Astrocyte (in vitro differentiated cells and primary cell): Measurements from ENCODE around the gene DTWD2. TPM values are rescaled to one million over a fixed set of nuclear protein-coding genes. Genes with fewer than 3 reads are reported as not detected.

Experiments used
- DNase-seq: peaks from one replicate; pipeline ENCODE4 v3.0.0-alpha.2; 2010; ENCODE audit warnings: low read depth
- FAIRE-seq: peaks from 2 replicates; lab custom pipeline; 2011; peaks lifted over from hg19 to GRCh38; lab: Jason Lieb, UNC
- H2AFZ ChIP-seq: 2 replicates; pipeline ENCODE4 v1.6.0; 2012; ENCODE audit warnings: low read depth, low read length, inconsistent platforms
- H3K27ac ChIP-seq: 2 replicates; pipeline ENCODE4 v1.5.1; 2011; ENCODE audit warnings: low read depth, low read length, inconsistent platforms
- H3K27me3 ChIP-seq: 2 replicates; pipeline ENCODE4 v1.6.0; 2011; ENCODE audit warnings: low read length, inconsistent platforms; ENCODE audit not compliant: insufficient read depth
- H3K36me3 ChIP-seq: 2 replicates; pipeline ENCODE4 v1.5.1; 2011; ENCODE audit warnings: low read length, inconsistent platforms; ENCODE audit not compliant: insufficient read depth
- H3K4me1 ChIP-seq: 2 replicates; pipeline ENCODE4 v1.5.1; 2011; ENCODE audit warnings: low read length, inconsistent platforms; ENCODE audit not compliant: insufficient read depth
- H3K4me2 ChIP-seq: 2 replicates; pipeline ENCODE4 v1.6.0; 2012; ENCODE audit warnings: low read length, inconsistent platforms
- H3K4me3 ChIP-seq: 2 replicates; pipeline ENCODE4 v1.5.1; 2011; ENCODE audit warnings: low read depth, mild to moderate bottlenecking, low read length, inconsistent platforms; ENCODE audit not compliant: insufficient read depth
- H3K79me2 ChIP-seq: 2 replicates; pipeline ENCODE4 v1.6.0; 2012; ENCODE audit warnings: mild to moderate bottlenecking, low read length, inconsistent platforms; ENCODE audit not compliant: insufficient read depth
- H3K9ac ChIP-seq: 2 replicates; pipeline ENCODE4 v1.6.0; 2012; ENCODE audit warnings: mild to moderate bottlenecking, low read length, inconsistent platforms
- H3K9me3 ChIP-seq: 2 replicates; pipeline ENCODE4 v1.5.1; 2012; ENCODE audit warnings: low read depth, mild to moderate bottlenecking, low read length, inconsistent platforms; ENCODE audit not compliant: insufficient read depth
- H4K20me1 ChIP-seq: 2 replicates; pipeline ENCODE4 v1.6.0; 2012; ENCODE audit warnings: low read length, inconsistent platforms; ENCODE audit not compliant: insufficient read depth
- H3K27ac Mint-ChIP-seq: one replicate; pipeline ENCODE4 v1.8.0; 2021; ENCODE audit warnings: mild to moderate bottlenecking, mixed read lengths; ENCODE audit not compliant: unreplicated experiment
- H3K27me3 Mint-ChIP-seq: one replicate; pipeline ENCODE4 v1.8.0; 2021; ENCODE audit warnings: low read depth, mixed read lengths; ENCODE audit not compliant: unreplicated experiment
- H3K36me3 Mint-ChIP-seq: one replicate; pipeline ENCODE4 v1.8.0; 2021; ENCODE audit warnings: low read depth, mixed read lengths; ENCODE audit not compliant: unreplicated experiment
- H3K4me1 Mint-ChIP-seq: one replicate; pipeline ENCODE4 v1.8.0; 2021; ENCODE audit warnings: low read depth, mixed read lengths; ENCODE audit not compliant: unreplicated experiment
- H3K4me3 Mint-ChIP-seq: one replicate; pipeline ENCODE4 v1.8.0; 2021; ENCODE audit warnings: mild to moderate bottlenecking, moderate library complexity, mixed read lengths; ENCODE audit not compliant: unreplicated experiment
- H3K9me3 Mint-ChIP-seq: one replicate; pipeline ENCODE4 v1.8.0; 2021; ENCODE audit warnings: mild to moderate bottlenecking, mixed read lengths; ENCODE audit not compliant: unreplicated experiment
- CTCF ChIP-seq: IDR thresholded peaks from 2 replicates; pipeline ENCODE4 v1.5.1; 2011; ENCODE audit warnings: low read depth, mild to moderate bottlenecking, inconsistent platforms, low read length, moderate library complexity; ENCODE audit not compliant: insufficient read depth
- EZH2 ChIP-seq: IDR thresholded peaks from 2 replicates; pipeline ENCODE4 v1.6.1; 2012; ENCODE audit warnings: mild to moderate bottlenecking, low read length, inconsistent platforms; ENCODE audit not compliant: insufficient read depth
- total RNA-seq: library from RNA; stranded (reverse); gene quantifications from 2 replicates; pipeline ENCODE4 v1.2.1, GENCODE V29; 2021

DTWD2 gene
- total RNA-seq, 1 donor from 2014 or later: 4.9 TPM

- H3K4me2 ChIP-seq: no peak overlapping the region
- TF ChIP-seq EZH2 (no peak), CTCF (no peak)
- H3K79me2 ChIP-seq: no peaks in the 10 kb centered on the region
- no peaks in the 10 kb centered on the region for H4K20me1 ChIP-seq
- H3K4me1 ChIP-seq: no peaks in the 10 kb centered on the region
- H3K27ac ChIP-seq: no peak overlapping the region
- Mint-ChIP-seq H3K27ac (no peak overlapping the region), H3K9me3 (no peaks in the 10 kb centered on the region), H3K27me3 (no peaks in the 10 kb centered on the region), H3K4me3 (no peak overlapping the region), H3K36me3 (no peaks in the 10 kb centered on the region), H3K4me1 (peaks cover 3% of the 10 kb centered on the region)
- H3K9me3 ChIP-seq: no peaks in the 10 kb centered on the region
- DNase-seq (peak; percentile 81), FAIRE-seq (no peak)
- no peaks in the 10 kb centered on the region for H3K27me3 ChIP-seq
- no peak overlapping the region for H3K9ac ChIP-seq
- H3K36me3 ChIP-seq: no peaks in the 10 kb centered on the region
- H3K4me3 ChIP-seq: no peak overlapping the region
- H2AFZ ChIP-seq: no peak overlapping the region
Measured at GRCh38 chr5:119036101-119036762, 47.9 kb upstream of the DTWD2 start.

GRCh38 chr5:119033135-119033534 lies 44.8 kb upstream of the DTWD2 start:
- Mint-ChIP-seq H3K4me1 (peaks cover 3% of the 10 kb centered on the region), H3K9me3 (no peaks in the 10 kb centered on the region), H3K27me3 (no peaks in the 10 kb centered on the region), H3K4me3 (no peak overlapping the region), H3K27ac (no peak overlapping the region), H3K36me3 (no peaks in the 10 kb centered on the region)
- no peaks in the 10 kb centered on the region for H3K36me3 ChIP-seq
- no peak overlapping the region for H3K27ac ChIP-seq
- H3K27me3 ChIP-seq: no peaks in the 10 kb centered on the region
- no peaks in the 10 kb centered on the region for H3K79me2 ChIP-seq
- H3K9me3 ChIP-seq: no peaks in the 10 kb centered on the region
- no peaks in the 10 kb centered on the region for H3K4me1 ChIP-seq
- TF ChIP-seq EZH2 (no peak), CTCF (no peak)
- H3K4me2 ChIP-seq: no peak overlapping the region
- H3K4me3 ChIP-seq: no peak overlapping the region
- FAIRE-seq: no peak
- H4K20me1 ChIP-seq: no peaks in the 10 kb centered on the region
- H3K9ac ChIP-seq: no peak overlapping the region
- no peak for DNase-seq
- H2AFZ ChIP-seq: no peak overlapping the region

GRCh38 chr5:119032656-119033055 lies 44.3 kb upstream of the DTWD2 start:
- no peak for DNase-seq
- Histone ChIP-seq H3K4me2 (no peak overlapping the region), H3K79me2 (no peaks in the 10 kb centered on the region), H3K27ac (no peak overlapping the region), H3K4me1 (no peaks in the 10 kb centered on the region), H4K20me1 (no peaks in the 10 kb centered on the region), H3K27me3 (no peaks in the 10 kb centered on the region), H2AFZ (no peak overlapping the region), H3K9me3 (no peaks in the 10 kb centered on the region), H3K9ac (no peak overlapping the region), H3K4me3 (no peak overlapping the region), H3K36me3 (no peaks in the 10 kb centered on the region)
- FAIRE-seq: no peak
- no peak overlapping the region for H3K27ac Mint-ChIP-seq
- H3K4me1 Mint-ChIP-seq: peaks cover 3% of the 10 kb centered on the region
- H3K9me3 Mint-ChIP-seq: no peaks in the 10 kb centered on the region
- H3K36me3 Mint-ChIP-seq: no peaks in the 10 kb centered on the region
- H3K4me3 Mint-ChIP-seq: no peak overlapping the region
- no peaks in the 10 kb centered on the region for H3K27me3 Mint-ChIP-seq
- TF ChIP-seq CTCF (no peak), EZH2 (no peak)
